ENCODE results near the gene CCR9.

DNA sequence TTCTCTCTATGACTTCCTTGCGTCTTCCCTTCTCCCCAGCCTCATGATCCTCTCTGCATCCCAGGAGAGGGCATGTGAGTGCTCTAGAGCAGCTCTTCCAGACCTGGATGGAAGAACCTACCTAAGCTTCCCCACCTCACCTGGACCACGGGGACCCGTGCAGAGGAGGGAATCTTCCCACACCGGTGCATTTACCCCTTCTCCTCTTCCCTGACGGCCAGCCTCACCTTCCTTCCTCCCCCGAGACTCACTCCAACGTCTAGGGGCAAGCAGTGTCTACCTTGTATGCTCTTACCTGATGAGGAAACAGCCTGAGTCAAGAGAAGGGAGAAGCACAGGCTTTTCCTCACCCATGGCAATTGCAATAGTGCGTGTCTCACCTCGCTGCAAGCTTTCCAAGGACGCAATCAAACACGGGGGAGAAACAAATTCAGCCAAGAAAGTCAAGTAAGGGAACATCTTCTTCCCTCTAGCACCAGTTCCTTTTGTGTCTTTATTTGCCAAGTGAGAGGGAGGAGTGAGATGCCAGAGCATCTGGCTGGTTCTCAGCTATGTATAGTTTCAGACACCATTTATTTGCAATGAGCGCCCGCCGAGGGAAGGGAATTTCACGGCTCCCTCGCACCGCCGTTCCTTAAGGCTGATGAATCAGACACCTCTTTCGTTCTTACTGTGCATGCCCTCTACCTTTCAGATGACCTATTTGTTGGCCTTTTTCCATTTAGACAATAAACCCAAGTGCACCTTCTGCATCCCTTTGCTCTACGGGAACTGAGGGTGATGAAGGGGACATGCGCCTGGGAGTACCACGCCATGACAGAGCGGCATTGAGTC lies 1.8 kb upstream of the CCR9 start:
- TF ChIP-seq, protein P1, sequence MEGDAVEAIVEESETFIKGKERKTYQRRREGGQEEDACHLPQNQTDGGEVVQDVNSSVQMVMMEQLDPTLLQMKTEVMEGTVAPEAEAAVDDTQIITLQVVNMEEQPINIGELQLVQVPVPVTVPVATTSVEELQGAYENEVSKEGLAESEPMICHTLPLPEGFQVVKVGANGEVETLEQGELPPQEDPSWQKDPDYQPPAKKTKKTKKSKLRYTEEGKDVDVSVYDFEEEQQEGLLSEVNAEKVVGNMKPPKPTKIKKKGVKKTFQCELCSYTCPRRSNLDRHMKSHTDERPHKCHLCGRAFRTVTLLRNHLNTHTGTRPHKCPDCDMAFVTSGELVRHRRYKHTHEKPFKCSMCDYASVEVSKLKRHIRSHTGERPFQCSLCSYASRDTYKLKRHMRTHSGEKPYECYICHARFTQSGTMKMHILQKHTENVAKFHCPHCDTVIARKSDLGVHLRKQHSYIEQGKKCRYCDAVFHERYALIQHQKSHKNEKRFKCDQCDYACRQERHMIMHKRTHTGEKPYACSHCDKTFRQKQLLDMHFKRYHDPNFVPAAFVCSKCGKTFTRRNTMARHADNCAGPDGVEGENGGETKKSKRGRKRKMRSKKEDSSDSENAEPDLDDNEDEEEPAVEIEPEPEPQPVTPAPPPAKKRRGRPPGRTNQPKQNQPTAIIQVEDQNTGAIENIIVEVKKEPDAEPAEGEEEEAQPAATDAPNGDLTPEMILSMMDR (IDR thresholded peaks at IDR 0.05) = no peak
- TF ChIP-seq POLR2A (IDR thresholded peaks at IDR 0.05; ENCODE audit: low read depth) (no peak), EP300 (IDR thresholded peaks at IDR 0.05) (no peak)

Data from esophagus muscularis mucosa (tissue), 4 donors.